ENCODE results near the gene LEUTX.

DNA sequence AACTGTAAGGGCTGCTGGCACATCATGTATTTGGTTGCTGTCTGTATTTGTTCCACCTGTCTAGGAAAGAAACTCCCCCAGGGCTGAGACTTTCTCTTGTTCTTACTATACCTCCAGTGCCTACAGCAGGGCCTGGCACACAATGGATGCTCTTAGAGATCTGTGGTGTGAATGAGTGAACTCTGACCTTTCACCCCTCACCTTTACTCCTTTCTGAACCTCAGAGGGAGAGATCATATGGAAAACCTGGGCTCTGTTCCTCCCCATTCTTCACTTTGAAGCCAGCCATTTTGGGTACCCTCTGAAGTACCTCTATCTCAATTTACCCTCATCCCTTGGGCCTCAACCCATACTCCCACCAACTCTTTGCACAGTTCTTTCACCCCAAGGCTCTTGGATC lies 52.2 kb downstream of the LEUTX start:
- TF ChIP-seq, protein P1, sequence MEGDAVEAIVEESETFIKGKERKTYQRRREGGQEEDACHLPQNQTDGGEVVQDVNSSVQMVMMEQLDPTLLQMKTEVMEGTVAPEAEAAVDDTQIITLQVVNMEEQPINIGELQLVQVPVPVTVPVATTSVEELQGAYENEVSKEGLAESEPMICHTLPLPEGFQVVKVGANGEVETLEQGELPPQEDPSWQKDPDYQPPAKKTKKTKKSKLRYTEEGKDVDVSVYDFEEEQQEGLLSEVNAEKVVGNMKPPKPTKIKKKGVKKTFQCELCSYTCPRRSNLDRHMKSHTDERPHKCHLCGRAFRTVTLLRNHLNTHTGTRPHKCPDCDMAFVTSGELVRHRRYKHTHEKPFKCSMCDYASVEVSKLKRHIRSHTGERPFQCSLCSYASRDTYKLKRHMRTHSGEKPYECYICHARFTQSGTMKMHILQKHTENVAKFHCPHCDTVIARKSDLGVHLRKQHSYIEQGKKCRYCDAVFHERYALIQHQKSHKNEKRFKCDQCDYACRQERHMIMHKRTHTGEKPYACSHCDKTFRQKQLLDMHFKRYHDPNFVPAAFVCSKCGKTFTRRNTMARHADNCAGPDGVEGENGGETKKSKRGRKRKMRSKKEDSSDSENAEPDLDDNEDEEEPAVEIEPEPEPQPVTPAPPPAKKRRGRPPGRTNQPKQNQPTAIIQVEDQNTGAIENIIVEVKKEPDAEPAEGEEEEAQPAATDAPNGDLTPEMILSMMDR (IDR thresholded peaks at IDR 0.05): no peak
- no peak for TF ChIP-seq POLR2A (IDR thresholded peaks at IDR 0.05)

All from testis (tissue), 2 donors.